Raji (cell line): Measurements from ENCODE around the gene UNC13B.

ENCODE experiments used
- POLR2A ChIP-seq: IDR thresholded peaks from 2 replicates; pipeline ENCODE4 v1.6.1; 2011; ENCODE audit warnings: low read depth, low read length, control low read depth; ENCODE audit not compliant: insufficient read depth

UNC13B gene

GRCh38 chr9:35156781-35157180 lies 5.0 kb upstream of the UNC13B start:
- TF ChIP-seq POLR2A = no peak

GRCh38 chr9:35158501-35159280 lies 3.1 kb upstream of the UNC13B start:
- no peak for TF ChIP-seq POLR2A

- no peak for TF ChIP-seq POLR2A
Observed at GRCh38 chr9:35162605-35163315, 951 bp downstream of the UNC13B start.

GRCh38 chr9:35163413-35163812 lies 1.6 kb downstream of the UNC13B start:
- no peak for TF ChIP-seq POLR2A

GRCh38 chr9:35164711-35165110 lies 2.9 kb downstream of the UNC13B start:
- TF ChIP-seq POLR2A = no peak

- TF ChIP-seq POLR2A = no peak
Observed at GRCh38 chr9:35168963-35169362, 7.2 kb downstream of the UNC13B start.

- TF ChIP-seq POLR2A = no peak
Observed at GRCh38 chr9:35172878-35173277, 11.1 kb downstream of the UNC13B start.

GRCh38 chr9:35177520-35177919 lies 15.7 kb downstream of the UNC13B start:
- no peak for TF ChIP-seq POLR2A

- TF ChIP-seq POLR2A = no peak
Observed at GRCh38 chr9:35179347-35180280, 17.8 kb downstream of the UNC13B start.

GRCh38 chr9:35180801-35181200 lies 19.0 kb downstream of the UNC13B start:
- no peak for TF ChIP-seq POLR2A

- TF ChIP-seq POLR2A = no peak
Observed at GRCh38 chr9:35186524-35186923, 24.7 kb downstream of the UNC13B start.

- TF ChIP-seq POLR2A = no peak
Observed at GRCh38 chr9:35190203-35190602, 28.4 kb downstream of the UNC13B start.

- TF ChIP-seq POLR2A = no peak
Observed at GRCh38 chr9:35191105-35191504, 29.3 kb downstream of the UNC13B start.

- TF ChIP-seq POLR2A = no peak
Observed at GRCh38 chr9:35193762-35194161, 32.0 kb downstream of the UNC13B start.

- no peak for TF ChIP-seq POLR2A
Observed at GRCh38 chr9:35195683-35196082, 33.9 kb downstream of the UNC13B start.
